OCI-LY7 (cell line): ENCODE results near the gene LRRC63. TPM values are rescaled to one million over a fixed set of nuclear protein-coding genes. Genes with fewer than 3 reads are reported as not detected.

Experiments used
- BruUV-seq: library from RNA; stranded (reverse); fragments of 400-500 nt; replicated peaks from 2 replicates; lab custom pipeline; 2021; lab: Mats Ljungman, UMichigan
- CTCF ChIA-PET: fragments of 300-600 bp; sonication (Branson Sonifier 250); formaldehyde crosslinking; loops from one replicate; lab custom pipeline; 2022; ENCODE audit warnings: antibody characterized with exemption; ENCODE audit not compliant: unreplicated experiment; lab: Charles Lee
- POLR2A ChIA-PET: fragments of 300-600 bp; sonication (Branson Sonifier 250); formaldehyde crosslinking; loops from one replicate; lab custom pipeline; 2022; ENCODE audit warnings: antibody characterized with exemption; lab: Charles Lee
- DNase-seq: peaks from one replicate; pipeline ENCODE4 v3.0.0-alpha.2; 2015; ENCODE audit warnings: low spot score
- H2AFZ ChIP-seq: fragments of 200-600 bp; sonication (generic), shearing (Covaris generic); 2 replicates; pipeline ENCODE4 v1.6.1; 2014; ENCODE audit warnings: mild to moderate bottlenecking, antibody characterized with exemption, low read length, moderate library complexity
- H3K27ac ChIP-seq: fragments of 200-600 bp; sonication (generic); 2 replicates; pipeline ENCODE4 v1.5.1; 2014; ENCODE audit warnings: mixed run types, low read depth, mild to moderate bottlenecking, moderate library complexity, low read length, inconsistent platforms; ENCODE audit not compliant: poor library complexity, severe bottlenecking
- H3K36me3 ChIP-seq: fragments of 200-600 bp; sonication (generic); 2 replicates; pipeline ENCODE4 v1.6.1; 2014; ENCODE audit warnings: mild to moderate bottlenecking, antibody characterized with exemption, low read length, moderate library complexity, mixed read lengths; ENCODE audit not compliant: insufficient read depth
- H3K4me1 ChIP-seq: fragments of 200-600 bp; sonication (generic); 2 replicates; pipeline ENCODE4 v1.5.1; 2014; ENCODE audit warnings: mild to moderate bottlenecking, low read length; ENCODE audit not compliant: insufficient read depth, poor library complexity, severe bottlenecking
- H3K4me2 ChIP-seq: fragments of 200-600 bp; sonication (generic); 2 replicates; pipeline ENCODE4 v1.6.1; 2014; ENCODE audit warnings: mild to moderate bottlenecking, low read length
- H3K4me3 ChIP-seq: fragments of 200-600 bp; sonication (generic); 2 replicates; pipeline ENCODE4 v1.5.1; 2014; ENCODE audit warnings: mild to moderate bottlenecking, low read depth, low read length; ENCODE audit not compliant: poor library complexity, severe bottlenecking
- H3K79me2 ChIP-seq: fragments of 200-600 bp; sonication (generic); 2 replicates; pipeline ENCODE4 v1.6.1; 2016; ENCODE audit warnings: low read depth, mild to moderate bottlenecking, low read length, moderate library complexity, mixed read lengths; ENCODE audit not compliant: insufficient read depth
- H3K9me2 ChIP-seq: fragments of 200-600 bp; sonication (generic); 2 replicates; pipeline ENCODE4 v1.6.1; 2016; ENCODE audit warnings: mild to moderate bottlenecking, low read length, mixed read lengths; ENCODE audit not compliant: insufficient read depth
- H3K9me3 ChIP-seq: fragments of 200-600 bp; sonication (generic); 2 replicates; pipeline ENCODE4 v1.6.1; 2014; ENCODE audit warnings: mild to moderate bottlenecking, mixed run types, low read length, mixed read lengths
- H4K20me1 ChIP-seq: fragments of 200-600 bp; sonication (generic); 2 replicates; pipeline ENCODE4 v1.6.1; 2014; ENCODE audit warnings: mild to moderate bottlenecking, antibody characterized with exemption, low read length, moderate library complexity, mixed read lengths; ENCODE audit not compliant: insufficient read depth
- EZH2phosphoT487 ChIP-seq: fragments of 200-600 bp; sonication (generic); IDR thresholded peaks from 2 replicates; pipeline ENCODE4 v1.6.1; 2018; ENCODE audit warnings: low read depth, borderline replicate concordance, mild to moderate bottlenecking, mixed run types, antibody characterized with exemption, low read length, moderate library complexity, mixed read lengths
- intact Hi-C: fragments of 100-400 bp; cut with micrococcal nuclease; formaldehyde crosslinking; loops from one replicate; pipeline ENCODE4 v1.10.0; 2022; ENCODE audit not compliant: unreplicated experiment
- total RNA-seq, 2 experiments: library from RNA; depleted of rRNA in 1 of 2; stranded (reverse); fragments of >200 nt in 1 of 2; shearing (Covaris generic) in 1 of 2; gene quantifications; 2 replicates each; pipeline ENCODE4 v1.2.3, GENCODE V29; 2014 to 2022
- TF ChIP-seq, protein P1 (sequence below): fragments of 200-600 bp; sonication (generic); conservative IDR thresholded peaks from 2 replicates; pipeline ENCODE4 v1.5.1; 2014; ENCODE audit warnings: mild to moderate bottlenecking, antibody characterized with exemption, low read length, moderate library complexity, mixed read lengths

LRRC63 gene
- total RNA-seq, 2 experiments from 2014 or later: not detected

DNA sequence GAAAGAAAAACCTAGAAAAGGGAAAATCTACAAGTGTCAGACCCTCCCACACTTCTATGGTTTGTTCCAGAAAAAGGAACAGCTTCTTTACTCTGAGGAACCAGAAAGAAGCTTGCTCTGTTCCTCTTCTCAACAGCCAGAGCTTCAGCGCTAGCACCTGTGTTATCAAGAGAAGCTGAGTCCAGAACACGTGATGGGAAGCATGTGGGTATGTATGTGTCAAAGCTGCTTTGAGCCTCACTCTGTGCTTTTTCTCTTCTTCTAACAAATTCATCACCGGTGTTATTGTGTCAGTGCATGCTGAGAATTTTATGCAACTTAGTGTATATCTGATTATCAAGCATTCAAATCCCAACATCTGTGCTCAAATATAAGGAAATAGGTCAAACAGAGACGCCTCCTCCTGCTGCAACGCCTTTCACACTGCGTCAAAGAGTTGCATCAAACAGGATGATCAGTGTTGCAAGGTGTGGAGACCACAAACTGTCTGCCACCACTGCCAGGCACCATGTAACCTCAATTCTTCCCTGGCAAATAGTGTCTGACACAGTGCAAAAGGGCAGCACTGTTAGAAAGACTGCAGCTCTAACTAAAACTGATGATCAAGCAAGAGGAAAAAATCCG lies 83.9 kb downstream of the LRRC63 start:
- Histone ChIP-seq H3K9me3 (no peaks in the 10 kb centered on the region), H2AFZ (peak overlapping the region; percentile 93), H3K79me2 (no peaks in the 10 kb centered on the region), H3K4me2 (peak overlapping the region; percentile 28; the same call in 1 of the 2 replicates), H3K4me1 (peaks cover 16% of the 10 kb centered on the region), H3K36me3 (no peaks in the 10 kb centered on the region), H4K20me1 (no peaks in the 10 kb centered on the region), H3K9me2 (no peaks in the 10 kb centered on the region), H3K4me3 (no peak overlapping the region), H3K27ac (no peak overlapping the region)
- no TSS peak for BruUV-seq
- CTCF ChIA-PET: no interaction called here
- intact Hi-C loops: no loop called here
- peak; percentile 69 for DNase-seq
- POLR2A ChIA-PET: interaction anchor here (0.6 to 1.4 kb wide), 6 partner anchors 16 to 1046 kb away, joined by 3 to 4 read pairs (median 3); no protein-coding TSS in a partner anchor
- TF ChIP-seq EZH2phosphoT487: no peak
- TF ChIP-seq, protein P1, sequence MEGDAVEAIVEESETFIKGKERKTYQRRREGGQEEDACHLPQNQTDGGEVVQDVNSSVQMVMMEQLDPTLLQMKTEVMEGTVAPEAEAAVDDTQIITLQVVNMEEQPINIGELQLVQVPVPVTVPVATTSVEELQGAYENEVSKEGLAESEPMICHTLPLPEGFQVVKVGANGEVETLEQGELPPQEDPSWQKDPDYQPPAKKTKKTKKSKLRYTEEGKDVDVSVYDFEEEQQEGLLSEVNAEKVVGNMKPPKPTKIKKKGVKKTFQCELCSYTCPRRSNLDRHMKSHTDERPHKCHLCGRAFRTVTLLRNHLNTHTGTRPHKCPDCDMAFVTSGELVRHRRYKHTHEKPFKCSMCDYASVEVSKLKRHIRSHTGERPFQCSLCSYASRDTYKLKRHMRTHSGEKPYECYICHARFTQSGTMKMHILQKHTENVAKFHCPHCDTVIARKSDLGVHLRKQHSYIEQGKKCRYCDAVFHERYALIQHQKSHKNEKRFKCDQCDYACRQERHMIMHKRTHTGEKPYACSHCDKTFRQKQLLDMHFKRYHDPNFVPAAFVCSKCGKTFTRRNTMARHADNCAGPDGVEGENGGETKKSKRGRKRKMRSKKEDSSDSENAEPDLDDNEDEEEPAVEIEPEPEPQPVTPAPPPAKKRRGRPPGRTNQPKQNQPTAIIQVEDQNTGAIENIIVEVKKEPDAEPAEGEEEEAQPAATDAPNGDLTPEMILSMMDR: no peak

DNA sequence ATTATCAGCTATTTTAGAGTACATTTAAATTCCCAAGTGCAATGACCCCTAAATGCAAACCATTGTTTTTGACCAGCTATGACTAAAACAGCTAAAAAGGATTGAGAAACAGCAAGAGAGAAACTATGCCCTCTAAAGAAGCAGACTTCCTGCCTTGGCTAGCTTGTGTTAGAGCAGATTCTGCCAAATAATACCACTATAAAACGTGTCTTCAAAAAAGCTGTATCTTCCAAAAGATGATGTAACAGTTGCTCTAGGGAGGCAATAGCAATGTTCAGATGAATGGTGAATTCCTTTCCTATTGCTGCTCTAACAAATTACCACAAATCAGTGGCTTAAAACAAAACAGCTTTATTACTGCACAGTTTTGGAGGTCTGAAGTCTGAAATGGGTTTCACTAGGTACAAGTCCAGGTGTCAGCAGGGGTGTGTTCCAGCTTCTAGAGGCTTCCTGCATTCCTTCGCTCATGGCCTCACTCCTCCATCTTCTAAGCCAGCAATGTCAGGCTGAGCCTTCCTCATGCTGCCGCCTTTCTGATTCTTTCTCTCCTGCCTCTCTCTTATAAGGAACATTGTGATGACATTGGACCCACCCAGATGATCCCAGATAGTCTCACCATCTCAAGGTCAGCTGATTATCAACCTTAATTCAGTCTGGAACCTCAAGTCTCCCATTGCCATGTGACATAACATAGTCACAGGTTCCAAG lies 84.5 kb downstream of the LRRC63 start:
- BruUV-seq: no TSS peak

More for the DNA sequence above, 84.5 kb downstream of the LRRC63 start:
- H3K9me2 ChIP-seq: no peaks in the 10 kb centered on the region
- DNase-seq: peak; percentile 19
- TF ChIP-seq, protein P1: no peak
- no peak for TF ChIP-seq EZH2phosphoT487
- H3K27ac ChIP-seq: no peak overlapping the region
- H4K20me1 ChIP-seq: no peaks in the 10 kb centered on the region
- no peak overlapping the region for H3K4me3 ChIP-seq
- no peaks in the 10 kb centered on the region for H3K79me2 ChIP-seq
- ChIA-PET POLR2A (interaction anchor here (0.6 to 1.4 kb wide), 6 partner anchors 16 to 173 kb away, joined by 3 to 4 read pairs (median 3); partner anchors contain the start of gene LCP1), CTCF (no interaction called here)
- H3K4me1 ChIP-seq: peaks cover 16% of the 10 kb centered on the region
- H3K9me3 ChIP-seq: no peaks in the 10 kb centered on the region
- peak overlapping the region; percentile 93 for H2AFZ ChIP-seq
- intact Hi-C loops: no loop called here
- H3K36me3 ChIP-seq: no peaks in the 10 kb centered on the region
- H3K4me2 ChIP-seq: peak overlapping the region; percentile 28; the same call in 1 of the 2 replicates
